Hematopoietic multipotent progenitor cell treated with erythropoietin and hydrocortisone succinate and interleukin-3 and kit ligand, for 6 days (in vitro differentiated cells): ENCODE results near the gene ZNF148.
A peak's percentile ranks its signal among the peaks of the same experiment; 100 is the strongest.
"Not testable (repeated sequence)": the region's sequence is repeated elsewhere in the genome, so short reads cannot be mapped to it uniquely, and the experiment has no call there.

Source experiments
- DNase-seq: peaks from one replicate; pipeline ENCODE4 v3.0.0-alpha.2; 2015

The ZNF148 gene

GRCh38 chr3:125375950-125376679 lies 990 bp upstream of the ZNF148 start:
- peak; percentile 65 for DNase-seq

DNA sequence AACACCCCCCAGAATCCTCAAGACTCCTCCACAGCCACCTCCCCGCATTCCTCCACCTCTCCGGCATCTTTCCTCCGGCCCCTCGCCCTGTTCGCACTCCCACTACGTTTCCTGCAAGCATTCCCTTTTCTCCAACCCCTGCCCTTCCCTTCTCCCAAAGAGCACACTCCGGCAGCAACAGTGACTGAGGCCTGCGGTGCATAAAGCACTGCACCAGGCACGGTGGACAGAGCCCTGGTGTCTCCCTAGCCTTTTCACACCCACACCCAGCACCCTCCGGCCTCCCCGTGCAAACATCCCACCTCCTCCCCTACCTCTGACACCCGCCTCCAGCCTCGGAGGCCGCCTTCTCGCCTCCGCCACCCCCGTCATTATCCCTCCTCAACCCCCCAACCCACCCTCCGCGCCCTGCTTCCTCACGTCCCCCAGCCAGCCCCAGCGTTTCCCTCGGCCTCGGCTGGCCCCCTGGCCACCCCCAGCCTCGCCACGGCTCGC lies 577 bp downstream of the ZNF148 start:
- DNase-seq, result peak; percentile 55

- DNase-seq, result no peak
Measured at GRCh38 chr3:125367403-125368230, 7.5 kb downstream of the ZNF148 start.

DNA sequence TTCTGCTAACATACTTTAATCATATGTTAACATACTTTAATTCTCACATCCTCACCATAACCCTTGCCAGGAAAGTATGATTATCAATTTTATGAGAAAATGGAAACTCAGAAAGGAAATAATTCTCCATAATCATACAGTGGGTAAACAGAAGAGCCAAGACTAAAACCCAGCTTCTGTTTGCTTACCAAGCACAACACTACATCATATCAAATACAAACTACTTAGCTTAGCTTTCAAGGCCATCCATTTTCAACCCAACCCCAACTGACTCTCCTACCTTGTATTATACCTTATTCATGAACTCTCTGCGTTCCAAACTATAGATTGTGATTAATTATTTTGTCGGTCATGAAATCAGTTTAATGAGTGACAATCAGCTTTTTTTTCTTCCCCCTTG lies 9.0 kb downstream of the ZNF148 start:
- DNase-seq, result no peak

GRCh38 chr3:125359700-125360099 lies 15.4 kb downstream of the ZNF148 start:
- no peak for DNase-seq

DNA sequence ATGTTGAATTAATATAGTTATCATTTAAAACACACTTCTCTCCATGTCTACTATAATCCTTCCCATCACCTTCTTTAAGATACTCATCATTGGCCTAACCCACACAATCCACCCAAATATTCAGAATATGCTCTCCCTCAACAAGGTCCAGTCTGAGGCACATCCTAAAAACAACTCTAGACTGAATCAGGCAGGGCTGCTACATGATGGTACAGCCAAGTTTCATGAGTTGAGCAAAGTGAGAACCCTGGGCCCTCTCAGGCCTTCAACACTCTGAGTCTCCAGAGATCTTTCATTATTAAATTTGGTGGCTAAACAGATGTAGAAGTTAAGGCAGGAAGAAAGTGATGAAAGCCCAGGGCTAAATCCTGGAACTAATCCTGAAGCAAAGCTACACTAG lies 16.2 kb downstream of the ZNF148 start:
- no peak for DNase-seq

GRCh38 chr3:125357837-125358236 lies 17.3 kb downstream of the ZNF148 start:
- no peak for DNase-seq

DNA sequence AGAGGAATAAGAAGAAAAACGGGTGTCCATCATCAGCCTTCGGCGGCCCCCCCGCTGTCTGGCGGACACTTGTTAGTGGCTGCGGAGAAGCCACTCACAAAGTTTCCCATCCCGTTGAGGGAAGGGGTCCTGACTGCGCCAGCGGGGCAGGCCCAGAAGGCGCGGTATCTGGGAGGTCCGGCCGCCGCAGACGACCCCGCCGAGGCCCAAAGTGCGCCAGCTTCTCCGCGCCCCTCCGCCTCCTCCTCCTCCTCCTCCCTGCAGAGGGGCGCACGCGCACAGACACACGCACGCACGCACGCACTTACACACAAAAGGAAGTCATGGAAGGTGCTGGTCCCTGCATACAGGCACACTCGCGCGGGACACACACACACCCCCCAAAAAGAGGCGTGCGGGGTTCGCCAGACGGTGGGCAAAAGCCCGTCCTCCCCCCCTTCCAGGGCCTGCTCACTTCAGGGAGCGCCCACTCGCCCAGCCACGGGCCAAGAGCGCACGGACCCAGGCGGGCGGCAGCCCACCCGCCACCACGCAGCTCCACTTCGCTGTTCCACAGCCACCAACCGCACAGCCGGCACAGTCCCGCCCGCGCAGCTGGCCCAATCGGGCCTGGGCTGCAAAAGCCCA lies 18.0 kb downstream of the ZNF148 start:
- DNase-seq, result peak; percentile 72

- DNase-seq, result no peak
Measured at GRCh38 chr3:125356140-125357026, 18.7 kb downstream of the ZNF148 start.

DNA sequence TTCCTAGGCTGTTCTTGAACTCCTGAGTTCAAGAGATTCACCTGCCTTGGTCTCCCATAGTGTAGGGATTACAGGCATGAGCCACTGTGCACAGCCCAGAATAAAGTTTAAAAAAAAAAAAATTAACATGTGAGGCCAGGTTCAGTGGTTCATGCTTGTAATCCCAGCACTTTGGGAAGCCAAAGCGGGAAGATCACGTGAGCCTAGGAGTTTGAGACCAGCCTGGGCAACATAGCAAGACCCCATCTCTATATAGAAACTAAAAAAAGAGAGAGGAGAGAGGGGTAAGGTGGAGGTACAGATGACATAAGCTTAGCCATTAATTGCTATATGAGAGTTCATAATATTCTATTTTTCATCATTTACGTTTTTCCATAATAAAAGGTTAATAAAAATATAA lies 21.5 kb downstream of the ZNF148 start:
- no peak for DNase-seq

DNA sequence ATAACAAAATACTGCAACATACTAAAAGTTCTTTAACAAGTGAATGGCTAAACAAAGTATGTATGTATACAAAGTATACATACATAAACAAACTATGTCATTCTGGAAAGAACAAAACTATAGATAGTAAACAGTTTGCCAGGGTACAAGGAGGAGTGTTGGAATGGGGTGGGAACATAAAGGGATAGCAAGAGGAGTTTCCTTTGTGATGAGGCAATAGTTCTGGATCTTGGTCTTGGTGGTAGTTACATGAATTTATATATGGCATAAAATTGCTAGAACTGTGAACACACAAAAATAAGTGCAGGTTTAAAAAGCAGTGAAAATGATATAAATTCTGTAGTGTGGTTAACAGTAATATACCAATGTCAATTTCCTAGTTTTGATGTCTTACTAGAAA lies 22.0 kb downstream of the ZNF148 start:
- DNase-seq, result no peak

DNA sequence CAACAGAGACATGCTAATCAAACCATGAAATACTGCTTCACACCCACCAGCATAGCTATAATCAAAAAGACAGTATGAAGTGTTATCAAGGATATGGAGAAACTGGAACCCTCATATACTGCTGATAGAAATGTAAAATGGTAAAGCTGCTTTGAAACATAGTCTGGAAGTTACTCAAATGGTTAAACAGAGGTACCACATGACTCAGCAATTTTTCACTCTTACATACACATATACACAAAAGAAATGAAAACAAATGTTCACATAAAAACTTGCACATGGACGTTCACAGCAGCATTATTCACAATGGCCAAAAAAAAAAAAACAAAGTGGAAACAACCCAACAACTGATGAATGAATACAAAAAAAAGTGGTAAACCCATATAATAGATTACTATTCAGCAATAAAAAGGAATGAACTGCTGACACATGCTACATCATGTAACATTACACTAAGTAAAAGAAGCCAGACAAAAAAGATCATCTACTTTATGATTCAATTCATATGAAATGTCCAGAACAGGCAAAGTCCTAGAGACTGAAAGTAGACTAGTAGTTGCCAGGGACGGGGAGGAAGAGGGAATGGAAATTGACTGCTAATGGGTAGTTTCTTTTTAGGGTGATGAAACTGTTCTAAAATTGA lies 23.2 kb downstream of the ZNF148 start:
- DNase-seq, result peak; percentile 32

DNA sequence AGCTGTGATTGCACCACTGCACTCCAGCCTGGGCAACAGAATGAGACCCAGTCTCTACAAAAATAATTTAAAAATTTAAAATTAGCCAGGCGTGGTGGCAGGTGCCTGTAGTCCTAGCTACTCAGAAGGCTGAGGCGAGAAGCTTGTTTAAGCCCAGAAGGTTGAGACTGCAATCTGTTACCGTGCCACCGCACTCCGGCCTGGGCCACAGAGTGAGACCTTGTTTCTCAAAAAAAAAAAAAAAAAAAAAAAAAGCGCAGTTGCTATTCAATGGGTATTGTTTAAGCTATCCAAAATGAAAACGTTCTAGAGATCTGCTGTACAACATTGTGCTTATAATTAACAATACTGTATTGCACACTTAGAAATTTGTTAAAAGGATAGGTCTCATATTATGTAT lies 24.0 kb downstream of the ZNF148 start:
- no peak for DNase-seq

DNA sequence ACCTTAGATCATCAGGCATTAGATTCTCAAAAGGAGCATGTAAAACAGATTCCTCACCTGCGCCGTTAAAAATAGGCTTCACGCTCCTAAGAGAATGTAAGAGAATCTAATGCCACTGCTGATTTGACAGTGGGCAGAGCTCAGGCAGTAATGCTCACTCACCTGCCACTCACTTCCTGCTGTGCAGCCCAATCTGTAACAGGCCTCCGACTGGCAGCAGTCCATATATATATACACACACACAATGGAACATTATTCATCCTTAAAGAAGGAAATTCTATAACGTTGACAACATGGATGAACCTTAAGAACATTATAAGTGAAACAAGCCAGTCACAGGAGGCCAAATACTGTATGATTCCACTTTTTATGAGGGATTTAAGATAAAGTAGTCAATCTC lies 24.5 kb downstream of the ZNF148 start:
- no peak for DNase-seq

GRCh38 chr3:125349556-125350165 lies 25.5 kb downstream of the ZNF148 start:
- no peak for DNase-seq

DNA sequence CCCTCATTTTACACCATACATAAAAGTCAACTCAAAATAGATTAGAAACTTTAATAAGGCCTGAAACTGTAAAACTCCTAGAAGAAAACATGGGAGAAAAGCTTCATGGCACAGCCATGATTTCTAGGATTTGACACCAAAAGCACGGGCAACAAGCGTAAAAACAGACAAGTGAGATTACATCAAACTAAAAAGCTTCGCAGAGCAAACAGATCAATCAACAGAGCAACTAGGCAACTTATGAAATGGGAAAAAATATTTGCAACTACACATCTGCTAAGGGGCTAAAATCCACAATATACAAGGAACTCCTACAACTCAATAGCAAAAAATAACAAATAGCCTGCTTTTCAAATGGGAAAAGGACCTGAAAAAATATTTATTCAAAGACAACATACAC lies 26.1 kb downstream of the ZNF148 start:
- no peak for DNase-seq

GRCh38 chr3:125343367-125343766 lies 31.8 kb downstream of the ZNF148 start:
- DNase-seq, result not testable (repeated sequence)

- no peak for DNase-seq
Measured at GRCh38 chr3:125340121-125340520, 35.0 kb downstream of the ZNF148 start.

DNA sequence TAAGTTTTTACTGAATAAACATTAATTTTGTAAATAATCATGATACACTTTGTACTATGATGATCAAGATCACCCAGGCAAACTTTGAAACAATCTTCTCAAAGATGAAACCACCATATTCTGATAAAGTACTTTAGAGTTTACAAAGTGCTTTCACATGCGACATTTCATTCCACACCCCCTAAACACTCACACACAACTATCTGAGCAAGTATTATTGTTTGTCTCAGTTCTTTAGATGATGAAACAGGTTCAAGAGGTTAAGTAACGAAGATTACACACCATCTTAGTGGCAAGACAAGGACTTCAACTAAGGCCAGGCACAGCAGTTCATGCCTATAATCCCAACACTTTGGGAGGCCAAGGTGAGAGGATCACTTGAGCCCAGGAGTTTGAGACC lies 37.6 kb downstream of the ZNF148 start:
- DNase-seq, result no peak

- DNase-seq, result no peak
Measured at GRCh38 chr3:125334675-125335560, 40.2 kb downstream of the ZNF148 start.

DNA sequence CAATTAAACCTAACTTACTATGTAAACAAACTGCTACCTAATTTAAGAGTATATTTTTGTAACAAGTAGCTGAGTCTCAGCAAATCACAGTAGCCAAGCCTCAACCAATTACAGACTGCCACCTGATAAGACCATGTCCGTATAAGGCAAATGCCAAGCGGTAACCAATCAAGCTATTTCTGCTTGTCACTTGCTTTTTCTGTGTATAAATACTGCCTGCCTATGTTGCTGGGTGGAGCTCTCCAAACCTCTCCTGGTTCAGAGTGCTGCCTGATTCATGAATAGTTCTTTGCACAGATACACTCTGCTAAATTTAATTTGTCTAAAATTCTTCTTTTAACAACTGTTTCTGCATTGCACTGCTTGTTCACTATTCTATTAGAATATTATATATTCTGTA lies 42.6 kb downstream of the ZNF148 start:
- peak; percentile 14 for DNase-seq
